Midbrain (tissue), 1 donor: ENCODE results near the gene BABAM1.
A peak's percentile ranks its signal among the peaks of the same experiment; 100 is the strongest.
"Not testable (repeated sequence)": the region's sequence is repeated elsewhere in the genome, so short reads cannot be mapped to it uniquely, and the experiment has no call there.

Experiments used
- DNase-seq: peaks from one replicate; lab custom pipeline; 2025; lab: John Stamatoyannopoulos, UW

The BABAM1 gene

DNA sequence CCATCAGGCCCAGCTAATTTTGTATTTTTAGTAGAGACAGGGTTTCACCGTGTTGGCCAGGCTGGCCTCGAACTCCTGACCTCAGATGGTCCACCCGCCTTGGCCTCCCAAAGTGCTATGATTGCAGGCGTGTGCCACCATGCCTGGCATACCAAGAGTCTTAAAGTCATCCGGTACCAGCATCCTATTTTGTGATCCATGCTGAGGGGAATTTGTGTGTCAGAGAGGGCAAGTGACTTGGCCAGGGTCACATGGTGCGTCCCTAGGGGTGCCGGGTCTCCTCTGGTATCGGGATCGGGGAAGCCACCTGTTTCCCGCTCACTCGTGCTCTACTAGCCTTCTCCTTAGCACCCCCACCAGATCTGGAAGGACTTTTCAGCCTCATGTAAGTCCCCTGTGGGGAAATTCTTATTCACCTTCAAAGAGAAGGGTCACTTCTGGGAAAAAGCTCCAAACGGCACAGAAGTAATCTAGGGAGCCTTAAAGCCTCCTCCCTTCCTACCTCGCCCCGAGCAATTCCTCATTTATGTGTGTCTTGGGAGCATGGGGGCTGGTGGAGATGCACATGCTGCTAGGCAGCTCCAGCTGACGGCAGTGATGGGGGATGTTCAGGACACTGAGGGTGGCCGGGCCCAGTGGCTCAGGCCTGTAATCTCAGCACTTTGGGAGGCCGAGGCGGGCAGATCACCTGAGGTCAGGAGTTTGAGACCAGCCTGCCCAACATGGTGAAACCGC, 8.4 kb downstream of the BABAM1 start:
- no peak for DNase-seq

DNA sequence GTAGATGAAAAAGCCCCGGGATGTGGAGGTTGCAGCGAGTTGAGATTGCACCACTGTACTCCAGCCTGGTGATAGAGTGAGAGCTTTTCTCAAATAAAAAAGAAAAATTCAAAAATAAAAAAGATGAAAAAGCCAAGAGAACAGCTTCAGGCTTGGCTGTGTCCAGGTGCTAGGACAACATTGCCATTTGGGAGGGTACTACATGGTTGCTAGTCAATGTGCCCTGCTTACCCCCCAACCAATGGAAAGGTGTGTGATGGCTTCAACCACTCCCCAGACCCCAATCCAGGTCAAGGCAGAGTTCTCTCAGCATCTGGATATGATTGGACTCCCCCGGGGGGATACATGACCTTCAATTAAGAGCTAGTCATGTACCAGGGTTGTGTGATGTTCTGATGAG, 12.2 kb downstream of the BABAM1 start:
- no peak for DNase-seq

- no peak for DNase-seq
Measured at GRCh38 chr19:17281391-17282304, 14.4 kb downstream of the BABAM1 start, which contains the start of gene ANKLE1. TSS of gene ANKLE1 (plus strand) at chr19:17281901. CDS start at chr19:17281921, 20 bp downstream.

DNA sequence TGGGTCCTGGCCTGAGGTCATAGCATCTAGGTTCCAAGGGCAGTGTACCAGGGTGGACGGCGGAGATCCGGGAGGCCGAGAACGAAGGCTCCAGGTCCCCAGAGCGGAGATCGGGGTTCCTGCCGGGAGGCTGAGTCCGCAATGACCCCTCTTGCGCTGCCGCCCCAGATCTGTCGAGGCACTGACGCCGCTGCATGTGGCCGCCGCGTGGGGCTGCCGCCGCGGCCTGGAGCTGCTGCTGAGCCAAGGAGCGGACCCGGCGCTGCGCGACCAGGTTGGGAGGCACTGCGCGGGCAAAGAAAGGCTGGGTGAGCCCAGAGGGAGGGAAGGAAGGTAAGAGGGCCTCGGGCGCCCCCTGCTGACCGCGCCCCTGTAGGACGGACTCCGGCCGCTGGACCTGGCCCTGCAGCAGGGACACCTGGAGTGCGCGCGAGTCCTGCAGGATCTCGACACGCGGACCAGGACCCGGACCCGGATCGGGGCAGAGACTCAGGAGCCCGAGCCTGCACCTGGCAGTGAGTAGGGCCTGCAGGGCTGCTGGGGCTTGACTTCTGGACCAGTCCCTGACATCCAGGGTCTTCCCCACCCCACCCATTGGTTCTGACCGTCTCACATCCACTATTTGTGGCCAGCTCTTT, 15.4 kb downstream of the BABAM1 start:
- peak; percentile 69 for DNase-seq

DNA sequence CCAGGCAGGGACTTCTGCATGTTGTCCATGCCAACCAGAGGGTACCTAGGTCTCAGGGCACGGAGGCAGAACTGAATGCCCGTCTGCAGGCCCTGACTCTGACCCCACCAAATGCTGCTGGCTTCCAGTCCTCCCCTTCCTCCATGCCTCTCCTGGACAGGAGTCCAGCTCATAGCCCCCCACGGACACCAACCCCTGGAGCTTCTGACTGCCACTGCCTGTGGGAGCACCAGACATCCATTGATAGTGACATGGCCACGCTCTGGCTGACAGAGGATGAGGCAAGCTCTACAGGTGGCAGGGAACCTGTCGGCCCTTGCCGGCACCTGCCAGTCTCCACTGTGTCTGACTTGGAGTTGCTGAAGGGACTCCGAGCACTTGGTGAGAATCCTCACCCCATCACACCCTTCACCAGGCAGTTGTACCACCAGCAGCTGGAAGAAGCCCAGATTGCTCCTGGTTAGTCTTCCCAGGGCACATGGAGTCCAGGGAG, 16.3 kb downstream of the BABAM1 start:
- no peak for DNase-seq

DNA sequence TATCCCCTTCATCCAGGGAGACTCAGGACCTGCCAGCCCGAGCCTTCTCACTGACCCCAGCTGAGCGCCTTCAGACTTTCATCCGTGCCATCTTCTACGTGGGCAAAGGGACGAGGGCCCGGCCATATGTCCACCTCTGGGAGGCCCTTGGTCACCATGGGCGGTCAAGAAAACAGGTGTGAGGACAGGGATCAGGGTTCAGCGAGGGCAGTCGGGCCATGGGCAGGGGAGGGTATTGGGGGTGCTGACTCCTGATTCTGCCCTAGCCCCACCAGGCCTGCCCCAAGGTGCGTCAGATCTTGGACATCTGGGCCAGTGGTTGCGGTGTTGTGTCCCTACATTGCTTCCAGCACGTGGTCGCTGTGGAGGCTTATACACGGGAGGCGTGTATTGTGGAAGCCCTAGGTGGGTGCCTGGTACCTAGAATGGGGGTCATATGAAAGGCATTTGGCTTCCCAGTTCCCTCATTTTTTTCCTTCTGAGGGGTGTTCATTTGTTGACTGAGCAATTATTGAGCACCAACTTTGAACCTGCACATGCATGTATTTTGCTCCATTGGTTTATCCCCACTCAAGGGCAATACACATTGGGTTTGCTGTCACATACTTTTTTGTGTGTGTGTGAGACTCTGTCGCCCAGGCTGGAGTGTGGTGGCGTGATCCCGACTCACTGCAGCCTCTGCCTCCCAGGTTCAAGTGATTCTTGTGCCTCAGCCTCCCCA, 18.3 kb downstream of the BABAM1 start:
- no peak for DNase-seq

DNA sequence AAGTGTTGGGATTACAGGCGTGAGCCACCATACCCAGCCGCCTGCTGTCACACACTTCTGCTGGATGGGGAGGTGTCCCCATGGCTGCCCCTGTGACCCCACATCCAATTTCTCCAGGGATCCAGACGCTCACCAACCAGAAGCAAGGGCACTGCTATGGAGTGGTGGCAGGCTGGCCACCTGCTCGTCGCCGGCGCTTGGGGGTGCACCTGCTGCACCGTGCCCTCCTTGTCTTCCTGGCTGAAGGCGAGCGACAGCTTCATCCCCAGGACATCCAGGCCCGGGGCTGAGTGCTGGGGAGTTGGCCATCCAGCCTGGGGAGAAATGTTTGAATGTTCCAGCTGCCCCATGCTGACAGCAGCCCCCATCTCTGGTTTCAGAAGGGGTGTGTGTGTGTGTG, 19.0 kb downstream of the BABAM1 start:
- no peak for DNase-seq

- no peak for DNase-seq
Measured at GRCh38 chr19:17286752-17287151, 19.5 kb downstream of the BABAM1 start.

DNA sequence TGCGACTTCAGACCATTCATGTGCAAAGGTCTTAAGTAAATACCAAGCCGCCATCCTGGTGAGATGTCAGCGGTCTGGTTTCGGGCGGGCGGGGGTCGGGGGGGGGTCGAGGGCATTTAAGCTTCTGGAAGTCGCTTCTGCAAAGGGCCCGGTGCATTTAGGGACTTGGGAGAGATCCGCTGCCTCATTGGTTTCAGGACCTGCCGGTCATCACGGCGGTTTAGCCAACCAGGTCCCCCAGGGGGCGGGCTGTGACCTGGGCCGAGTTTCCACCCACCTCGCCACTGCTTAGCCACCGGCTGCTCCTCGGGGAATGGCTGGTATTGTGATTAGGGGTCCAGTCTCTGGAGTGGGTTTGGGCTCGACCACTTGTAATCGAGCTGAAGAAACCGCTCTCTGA, 22.2 kb downstream of the BABAM1 start:
- DNase-seq, result peak; percentile 8

- DNase-seq, result peak; percentile 16
Measured at GRCh38 chr19:17292301-17293074, 25.2 kb downstream of the BABAM1 start.

DNA sequence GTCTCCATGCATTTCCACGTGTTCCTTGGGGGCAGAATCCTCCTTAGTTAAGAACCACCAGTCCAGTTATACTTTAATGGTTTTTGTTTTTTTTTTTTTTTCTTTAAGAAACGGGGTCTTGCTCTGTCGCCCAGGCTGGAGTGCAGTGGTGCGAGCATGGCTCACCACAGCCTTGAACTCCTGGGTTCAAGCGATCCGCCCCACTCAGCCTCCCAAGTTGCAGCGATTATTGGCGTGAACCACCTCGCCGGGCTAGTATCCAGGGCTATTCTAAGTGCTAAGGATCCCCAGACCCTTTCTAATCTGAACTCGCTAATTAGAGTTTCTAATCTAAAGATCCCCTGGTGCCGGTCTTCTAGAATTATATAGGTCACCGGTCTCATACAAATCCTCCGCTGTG, 26.4 kb downstream of the BABAM1 start:
- DNase-seq, result no peak

GRCh38 chr19:17294051-17294891, 27.0 kb downstream of the BABAM1 start:
- DNase-seq, result no peak

DNA sequence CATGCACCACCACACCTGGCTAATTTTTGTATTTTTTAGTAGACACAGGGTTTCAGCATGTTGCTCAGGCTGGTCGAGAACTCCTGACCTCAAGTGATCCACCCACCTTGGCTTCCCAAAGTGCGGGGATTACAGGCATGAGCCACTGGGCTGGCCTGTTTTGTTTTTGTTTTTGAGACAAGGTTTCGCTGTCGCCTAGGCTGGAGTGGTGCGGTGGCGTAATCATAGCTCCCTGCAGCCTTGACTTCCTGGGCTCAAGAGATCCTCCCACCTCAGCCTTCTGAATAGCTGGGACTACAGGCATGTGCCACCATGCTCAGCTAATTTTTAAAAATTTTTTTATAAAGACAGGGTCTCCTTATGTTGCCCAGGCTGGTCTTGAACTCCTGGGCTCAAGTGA, 28.3 kb downstream of the BABAM1 start:
- not testable (repeated sequence) for DNase-seq

GRCh38 chr19:17296273-17296672, 29.0 kb downstream of the BABAM1 start:
- DNase-seq, result no peak

- no peak for DNase-seq
Measured at GRCh38 chr19:17296976-17297375, 29.7 kb downstream of the BABAM1 start.

GRCh38 chr19:17300992-17301619, 33.9 kb downstream of the BABAM1 start:
- DNase-seq, result no peak

- DNase-seq, result peak; percentile 17
Measured at GRCh38 chr19:17302391-17303166, 35.3 kb downstream of the BABAM1 start.

GRCh38 chr19:17303167-17303939, 36.1 kb downstream of the BABAM1 start, which contains the start of gene ABHD8:
TSS of gene ABHD8 (minus strand) at chr19:17303425. CDS start at chr19:17301616, 1,809 bp downstream.
- peak; percentile 87 for DNase-seq
